ENCODE results near the gene TAB3. TPM values are rescaled to one million over a fixed set of nuclear protein-coding genes. Genes with fewer than 3 reads are reported as not detected.

Gene TAB3
- total and polyA plus RNA-seq, 2 of the 4 experiments (the other 2 are of a cell fraction), result 4.7 to 6.4 TPM

GRCh38 chrX:30795981-30796958 lies 92.8 kb downstream of the TAB3 start:
- ATAC-seq (ENCODE audit: low read depth) (no peak), DNase-seq (no peak)
- Histone ChIP-seq H3K23ac (ENCODE audit: low read depth, low read length) (no peak overlapping the region), H2AFZ (replicated peaks; ENCODE audit: low read length, poor library complexity) (peak overlapping the region; percentile 48), H3K4me3 (ENCODE audit: insufficient read depth, low read depth, low read length) (no peak overlapping the region), H2BK20ac (ENCODE audit: low read depth, low read length) (no peak overlapping the region), H2BK15ac (ENCODE audit: low read depth, low read length) (no peak overlapping the region), H3K27ac (ENCODE audit: insufficient read depth, low read length) (no peak overlapping the region), H3K14ac (replicated peaks; ENCODE audit: low read depth, low read length) (no peak overlapping the region), H2AK5ac (ENCODE audit: low read depth, low read length) (no peak overlapping the region), H3K9me3 (ENCODE audit: control insufficient read depth, insufficient read depth, low read length) (peaks cover 36% of the 10 kb centered on the region), H3K9ac (ENCODE audit: low read depth, low read length) (no peak overlapping the region), H3K36me3 (ENCODE audit: control insufficient read depth, insufficient read depth, low read length) (no peaks in the 10 kb centered on the region), H4K20me1 (ENCODE audit: insufficient read depth, low read length) (no peaks in the 10 kb centered on the region), H3K4me1 (ENCODE audit: control insufficient read depth, insufficient read depth, low read length) (no peaks in the 10 kb centered on the region), H3K9me1 (ENCODE audit: insufficient read depth, low read length) (peaks cover 3% of the 10 kb centered on the region; the same call in 1 of the 2 replicates), H2BK5ac (ENCODE audit: low read depth, low read length, poor library complexity, severe bottlenecking) (no peak overlapping the region), H2AK9ac (replicated peaks; ENCODE audit: low read depth, low read length, poor library complexity) (no peak overlapping the region), H3K56ac (ENCODE audit: extremely low read depth, insufficient read depth, low read length) (no peak overlapping the region), H3K27me3 (ENCODE audit: control insufficient read depth, insufficient read depth, low read length) (no peaks in the 10 kb centered on the region), H4K8ac (ENCODE audit: low read depth in 2 of 2, low read length in 2 of 2) (no peak overlapping the region), H2BK120ac (ENCODE audit: low read depth, low read length) (no peak overlapping the region), H4K5ac (ENCODE audit: low read depth, low read length) (no peak overlapping the region), H3K4me2 (ENCODE audit: low read depth, low read length) (no peak overlapping the region), H4K91ac (ENCODE audit: insufficient read depth, low read depth, low read length) (no peak overlapping the region), H3K18ac (ENCODE audit: low read depth, low read length) (no peak overlapping the region), H3K4ac (ENCODE audit: low read depth, low read length) (no peak overlapping the region), H3K79me1 (ENCODE audit: low read depth in 1 of 2, low read length in 2 of 2) (no peaks in the 10 kb centered on the region)
- dilution Hi-C loops (cut with HindIII; ENCODE audit: low sequenced_read_pairs, unreplicated experiment), result no loop called here
- ChIA-PET POLR2A (ENCODE audit: unreplicated experiment) (no interaction called here), CTCF (no interaction called here)
- no TSS peak for BruUV-seq (replicated peaks)
- in situ Hi-C loops (cut with MboI; ENCODE audit: low sequenced_read_pairs), result no loop called here
- intact Hi-C loops (cut with micrococcal nuclease), result no loop called here
- TF ChIP-seq ELK1 (IDR thresholded peaks at IDR 0.05; ENCODE audit: borderline replicate concordance, low read depth, low read length), result no peak
- no peak for TF ChIP-seq MAZ (IDR thresholded peaks at IDR 0.05; ENCODE audit: borderline replicate concordance, low read depth, low read length)
- TF ChIP-seq NFE2L2 (IDR thresholded peaks at IDR 0.05; ENCODE audit: low read depth, low read length), result no peak
- no peak for TF ChIP-seq CHD1 (IDR thresholded peaks at IDR 0.05; ENCODE audit: low read depth, low read length)
- TF ChIP-seq CEBPB (IDR thresholded peaks at IDR 0.05; ENCODE audit: low read depth, low read length), result no peak
- no peak for TF ChIP-seq RAD21 (IDR thresholded peaks at IDR 0.05; ENCODE audit: low read length)
- TF ChIP-seq POLR2A (IDR thresholded peaks at IDR 0.05; ENCODE audit: low read depth, low read length), result no peak
- no peak for TF ChIP-seq SMC3 (IDR thresholded peaks at IDR 0.05; ENCODE audit: low read depth, low read length)
- no peak for TF ChIP-seq BHLHE40 (IDR thresholded peaks at IDR 0.05; ENCODE audit: low read depth, low read length)
- WGBS, 2 experiments (ENCODE audit: extremely low coverage in 2 of 2, insufficient read length in 1 of 2), result 50% methylated on average over 5 of the region's 6 CpGs; no CpG with 5 or more reads in 1 of the 2 experiments

Measured in IMR-90 (cell line).